Measurements from ENCODE around the gene ZFP36L1. TPM values are rescaled to one million over a fixed set of nuclear protein-coding genes. Genes with fewer than 3 reads are reported as not detected.
A peak's percentile ranks its signal among the peaks of the same experiment; 100 is the strongest.

The ZFP36L1 gene
- total and polyA plus RNA-seq, 2 of the 13 experiments (the other 11 are each of a cell fraction or from before 2014, with no cell fraction given), result 7.4 to 10.2 TPM

- peaks cover 56% of the 10 kb centered on the region for H3K79me2 ChIP-seq (ENCODE audit: insufficient read depth, low read length)
- peaks cover 6 to 27% of the 10 kb centered on the region in 2 experiments for H3K36me3 ChIP-seq (replicated peaks in 1 of 2; ENCODE audit: control insufficient read depth in 1 of 2, insufficient read depth in 2 of 2, low read length in 2 of 2)
- in situ Hi-C loops (cut with HindIII; ENCODE audit: extremely low pct_ligation_motif_present, low pct_unique_long_range_greater_than_20kb) (loop anchor here (5.0 kb wide), 1 partner anchor 79 kb away; no protein-coding TSS in a partner anchor), intact Hi-C loops (cut with micrococcal nuclease; ENCODE audit: unreplicated experiment) (no loop called here)
- no TSS peak for BruUV-seq (replicated peaks)
- no peak for ATAC-seq
- H4K20me1 ChIP-seq (ENCODE audit: insufficient read depth, low read length), result peaks cover 33% of the 10 kb centered on the region
- peak overlapping the region; percentile 97 for H3K9ac ChIP-seq (ENCODE audit: insufficient read depth, low read depth, low read length)
- peak overlapping the region; percentile 96 for H3K4me2 ChIP-seq (ENCODE audit: low read depth, low read length)
- peaks cover 55% of the 10 kb centered on the region for H3K4me1 ChIP-seq (ENCODE audit: insufficient read depth, low read length)
- FAIRE-seq, result peak; percentile 70
- H2AFZ ChIP-seq (ENCODE audit: low read length), result no peak overlapping the region
- under 1% methylated on average over 15 of the region's 15 CpGs for WGBS (ENCODE audit: low lambda C conversion rate)
- peak overlapping the region; percentile 93 to 98 (median 94) for H3K4me3 ChIP-seq (replicated peaks in 1 of 3; ENCODE audit: insufficient read depth in 1 of 3, low read depth in 2 of 3, low read length in 3 of 3)
- ChIA-PET CTCF (ENCODE audit: low intra/inter-chr PET ratio, low total read pairs) (no interaction called here), POLR2A (interaction anchor here (0.6 to 6.9 kb wide), 15 partner anchors 10 to 496 kb away, joined by 3 to 244 read pairs (median 8); no protein-coding TSS in a partner anchor)
- H3K27me3 ChIP-seq (ENCODE audit: control insufficient read depth in 1 of 2, insufficient read depth in 2 of 2, low read length in 2 of 2), result no peaks in the 10 kb centered on the region; a peak in 1 of 5 replicates
- peak overlapping the region; percentile 98 for H3K27ac ChIP-seq (ENCODE audit: extremely low read length, insufficient read depth, low read length)
- no peaks in the 10 kb centered on the region for H3K9me3 ChIP-seq (ENCODE audit: low read length)
- DNase-seq (ENCODE audit: low spot score), result no peak
- no peak for TF ChIP-seq CSRNP2 (CRISPR knock-in tag; conservative IDR thresholded peaks at IDR 0.05; ENCODE audit: low read depth)
- TF ChIP-seq ZNF430 (CRISPR knock-in tag; IDR thresholded peaks at IDR 0.05), result 0 out of 2 replicates have a peak, but pooled peaks have one; percentile 53
- no peak for TF ChIP-seq ZNF205 (CRISPR knock-in tag; IDR thresholded peaks at IDR 0.05)
- peak; percentile 10; the same call in 1 of the 2 replicates for TF ChIP-seq RXRB (CRISPR knock-in tag; IDR thresholded peaks at IDR 0.05; ENCODE audit: borderline replicate concordance)
- TF ChIP-seq ZSCAN29 (CRISPR knock-in tag; conservative IDR thresholded peaks at IDR 0.05), result 0 out of 2 replicates have a peak, but pooled peaks have one; percentile 60
- TF ChIP-seq TAF1 (CRISPR knock-in tag; IDR thresholded peaks at IDR 0.05), result peak; percentile 35; the same call in 1 of the 2 replicates
- TF ChIP-seq NPAS2 (CRISPR knock-in tag; IDR thresholded peaks at IDR 0.05; ENCODE audit: borderline replicate concordance), result no peak
- peak; percentile 4 for TF ChIP-seq ASH2L (IDR thresholded peaks at IDR 0.05; ENCODE audit: insufficient read length, low read depth, low read length)
- peak; percentile 50; the same call in 1 of the 2 replicates for TF ChIP-seq SAP130 (CRISPR knock-in tag; IDR thresholded peaks at IDR 0.05; ENCODE audit: low read depth)
- no peak for TF ChIP-seq ZHX2 (IDR thresholded peaks at IDR 0.05; ENCODE audit: low read depth)
- TF ChIP-seq ZHX2 (CRISPR knock-in tag; IDR thresholded peaks at IDR 0.05; ENCODE audit: borderline replicate concordance), result no peak
- peak; percentile 44 for TF ChIP-seq AGO2 (optimal IDR thresholded peaks at IDR 0.05; ENCODE audit: low read depth, low read length)
- TF ChIP-seq CEBPG (CRISPR knock-in tag; IDR thresholded peaks at IDR 0.05), result no peak
- no peak for TF ChIP-seq ZNF432 (CRISPR knock-in tag; IDR thresholded peaks at IDR 0.05; ENCODE audit: borderline replicate concordance)
- 0 out of 2 replicates have a peak, but pooled peaks have one; percentile 24 for TF ChIP-seq MLLT10 (CRISPR knock-in tag; IDR thresholded peaks at IDR 0.05)
- 0 out of 2 replicates have a peak, but pooled peaks have one; percentile 27 for TF ChIP-seq CHD4 (IDR thresholded peaks at IDR 0.05; ENCODE audit: borderline replicate concordance, low read length)
These were observed 1.6 kb downstream of the ZFP36L1 start for GRCh38 chr14:68791078-68791901.

All from HepG2 (cell line).